ENCODE measurements around the gene NR1I3.

Gene NR1I3

DNA sequence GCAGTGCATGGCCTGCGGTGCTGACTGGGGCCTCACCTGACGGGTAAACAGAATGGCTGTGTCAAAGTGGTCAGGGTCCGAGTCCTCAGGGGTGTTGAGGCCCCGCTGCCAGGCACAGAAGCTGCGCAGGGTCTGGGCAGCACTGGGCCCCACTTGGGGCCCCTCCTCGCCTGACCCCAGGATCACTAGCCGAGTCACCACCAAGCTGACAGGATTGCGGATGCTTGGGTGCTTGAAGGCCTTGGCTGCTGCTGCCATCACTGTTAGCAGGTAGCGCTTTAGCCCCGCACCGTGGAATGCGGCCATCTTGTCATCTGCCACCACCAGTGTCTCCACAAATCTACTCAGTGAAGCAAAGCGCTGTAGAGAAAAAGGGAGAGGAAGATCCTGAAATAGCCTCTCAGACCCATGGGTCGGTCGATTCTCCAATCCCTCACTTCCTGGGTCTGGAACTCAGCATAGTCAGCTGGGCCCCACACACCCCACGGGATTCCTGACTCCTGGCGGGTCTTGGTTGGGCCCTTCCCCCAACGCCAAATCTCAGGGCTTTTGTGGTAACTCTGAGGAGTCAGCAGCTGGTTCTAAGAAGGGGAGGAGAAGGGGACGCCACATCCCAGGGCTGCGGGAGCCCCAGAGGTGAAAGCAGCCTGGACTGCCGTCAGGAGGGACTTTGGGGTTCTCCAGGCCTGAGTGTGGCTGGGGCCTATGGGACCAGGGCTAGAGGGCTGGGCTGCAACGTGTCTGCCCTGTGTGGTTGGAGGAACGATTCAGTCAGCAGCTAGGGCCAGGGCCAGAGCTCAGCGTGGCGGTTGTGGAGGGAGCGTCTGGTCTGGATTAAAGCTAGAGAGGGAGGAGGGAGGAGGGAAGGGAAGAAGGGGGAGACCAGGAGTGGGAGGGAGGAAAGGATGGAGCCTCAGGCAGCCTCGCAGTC lies 41.2 kb downstream of the NR1I3 start:
- H3K27ac Mint-ChIP-seq, result no peak overlapping the region
- TF ChIP-seq, protein P1, sequence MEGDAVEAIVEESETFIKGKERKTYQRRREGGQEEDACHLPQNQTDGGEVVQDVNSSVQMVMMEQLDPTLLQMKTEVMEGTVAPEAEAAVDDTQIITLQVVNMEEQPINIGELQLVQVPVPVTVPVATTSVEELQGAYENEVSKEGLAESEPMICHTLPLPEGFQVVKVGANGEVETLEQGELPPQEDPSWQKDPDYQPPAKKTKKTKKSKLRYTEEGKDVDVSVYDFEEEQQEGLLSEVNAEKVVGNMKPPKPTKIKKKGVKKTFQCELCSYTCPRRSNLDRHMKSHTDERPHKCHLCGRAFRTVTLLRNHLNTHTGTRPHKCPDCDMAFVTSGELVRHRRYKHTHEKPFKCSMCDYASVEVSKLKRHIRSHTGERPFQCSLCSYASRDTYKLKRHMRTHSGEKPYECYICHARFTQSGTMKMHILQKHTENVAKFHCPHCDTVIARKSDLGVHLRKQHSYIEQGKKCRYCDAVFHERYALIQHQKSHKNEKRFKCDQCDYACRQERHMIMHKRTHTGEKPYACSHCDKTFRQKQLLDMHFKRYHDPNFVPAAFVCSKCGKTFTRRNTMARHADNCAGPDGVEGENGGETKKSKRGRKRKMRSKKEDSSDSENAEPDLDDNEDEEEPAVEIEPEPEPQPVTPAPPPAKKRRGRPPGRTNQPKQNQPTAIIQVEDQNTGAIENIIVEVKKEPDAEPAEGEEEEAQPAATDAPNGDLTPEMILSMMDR (IDR thresholded peaks at IDR 0.05), result no peak
- H3K4me1 Mint-ChIP-seq, result peaks cover 60% of the 10 kb centered on the region
- no peaks in the 10 kb centered on the region for H3K9me3 Mint-ChIP-seq
- DNase-seq, result peak; percentile 31
- H3K36me3 Mint-ChIP-seq (ENCODE audit: low read depth), result peaks cover 4% of the 10 kb centered on the region
- H3K27me3 Mint-ChIP-seq (ENCODE audit: low read depth, poor library complexity), result peaks cover 3% of the 10 kb centered on the region
- H3K4me3 Mint-ChIP-seq, result peak overlapping the region; percentile 79

DNA sequence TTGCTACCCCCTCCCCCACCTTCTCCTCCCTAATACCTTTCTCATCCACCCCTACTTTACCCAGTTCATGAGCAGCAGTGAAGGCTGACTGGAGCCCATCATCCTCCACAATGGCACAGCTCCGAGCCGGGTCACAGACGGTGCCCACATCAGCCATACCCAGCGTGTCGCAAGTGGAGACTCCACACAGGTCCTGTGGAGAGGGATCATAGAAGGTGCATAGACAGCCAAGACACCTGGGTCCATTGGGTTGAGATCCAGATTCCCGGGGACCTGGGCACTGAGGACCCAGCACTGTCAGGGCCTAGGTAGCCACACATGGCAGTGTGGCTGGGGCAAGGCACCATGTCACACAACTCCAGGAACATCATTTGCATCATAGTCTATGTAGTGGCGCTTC lies 41.9 kb downstream of the NR1I3 start:
- H3K4me1 Mint-ChIP-seq, result peaks cover 53% of the 10 kb centered on the region
- H3K9me3 Mint-ChIP-seq, result no peaks in the 10 kb centered on the region
- H3K27ac Mint-ChIP-seq, result no peak overlapping the region
- peaks cover 3% of the 10 kb centered on the region for H3K27me3 Mint-ChIP-seq (ENCODE audit: low read depth, poor library complexity)
- peaks cover 4% of the 10 kb centered on the region for H3K36me3 Mint-ChIP-seq (ENCODE audit: low read depth)
- TF ChIP-seq, protein P1 (IDR thresholded peaks at IDR 0.05), result no peak
- no peak overlapping the region for H3K4me3 Mint-ChIP-seq
- DNase-seq, result no peak

DNA sequence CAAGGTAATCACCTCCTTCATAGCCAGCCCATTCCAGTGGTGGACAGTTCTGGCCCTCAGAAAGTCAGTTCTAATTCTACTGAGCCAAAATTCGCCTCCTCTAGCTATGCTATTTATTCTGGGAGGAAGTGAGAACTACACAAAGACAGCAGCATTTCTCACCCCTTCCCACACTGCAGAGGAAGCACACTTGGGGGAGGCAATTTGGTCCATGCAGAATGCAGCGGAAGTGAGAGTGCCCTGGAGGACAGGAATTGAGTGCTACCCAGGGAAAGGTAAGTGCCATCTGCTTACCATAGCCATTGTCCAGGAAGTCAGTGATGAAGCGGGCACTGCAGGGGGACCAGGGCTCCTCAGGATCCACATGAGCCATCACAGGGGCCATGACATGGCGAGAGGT lies 42.8 kb downstream of the NR1I3 start:
- Mint-ChIP-seq H3K27me3 (ENCODE audit: low read depth, poor library complexity) (peaks cover 6% of the 10 kb centered on the region), H3K4me3 (no peak overlapping the region), H3K36me3 (ENCODE audit: low read depth) (peaks cover 4% of the 10 kb centered on the region), H3K27ac (peak overlapping the region; percentile 25), H3K4me1 (peaks cover 44% of the 10 kb centered on the region), H3K9me3 (no peaks in the 10 kb centered on the region)
- TF ChIP-seq, protein P1 (IDR thresholded peaks at IDR 0.05), result no peak
- DNase-seq, result no peak

DNA sequence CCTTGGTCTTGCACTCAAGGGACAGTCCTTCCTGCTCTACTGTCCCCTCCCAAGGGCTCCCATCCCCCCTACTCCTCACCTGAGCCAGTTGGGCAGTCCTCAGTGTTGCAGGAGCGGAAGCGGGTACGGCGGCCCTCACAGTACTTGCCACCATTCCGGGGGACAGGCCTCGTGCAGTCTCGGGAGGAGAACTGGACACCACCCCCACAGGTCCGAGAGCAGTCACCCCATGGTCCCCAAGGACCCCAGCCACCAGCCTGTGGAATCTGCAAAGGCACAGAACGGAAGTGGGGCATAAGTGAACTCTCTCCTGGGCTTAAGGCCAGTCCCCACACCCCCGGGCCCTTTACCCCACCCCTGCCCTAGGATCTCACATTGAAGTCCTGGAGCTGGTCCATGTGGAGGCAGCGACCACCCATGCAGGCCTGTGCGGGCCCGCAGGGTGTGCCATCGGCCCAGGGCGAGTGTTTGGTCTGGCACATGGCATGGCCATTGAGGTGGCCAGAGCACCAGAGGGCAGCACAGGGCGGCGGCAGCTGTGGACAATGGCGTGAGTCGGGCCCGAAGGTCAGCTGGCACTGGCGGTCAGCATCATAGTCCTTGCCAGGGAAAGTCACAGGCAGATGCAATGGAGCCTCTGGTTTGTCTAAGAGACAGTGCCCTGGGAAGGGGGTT lies 44.3 kb downstream of the NR1I3 start:
- TF ChIP-seq, protein P1 (IDR thresholded peaks at IDR 0.05), result no peak
- Mint-ChIP-seq H3K36me3 (ENCODE audit: low read depth) (peaks cover 4% of the 10 kb centered on the region), H3K4me1 (peaks cover 29% of the 10 kb centered on the region), H3K9me3 (no peaks in the 10 kb centered on the region), H3K4me3 (no peak overlapping the region), H3K27me3 (ENCODE audit: low read depth, poor library complexity) (peaks cover 10% of the 10 kb centered on the region), H3K27ac (no peak overlapping the region)
- DNase-seq, result no peak

DNA sequence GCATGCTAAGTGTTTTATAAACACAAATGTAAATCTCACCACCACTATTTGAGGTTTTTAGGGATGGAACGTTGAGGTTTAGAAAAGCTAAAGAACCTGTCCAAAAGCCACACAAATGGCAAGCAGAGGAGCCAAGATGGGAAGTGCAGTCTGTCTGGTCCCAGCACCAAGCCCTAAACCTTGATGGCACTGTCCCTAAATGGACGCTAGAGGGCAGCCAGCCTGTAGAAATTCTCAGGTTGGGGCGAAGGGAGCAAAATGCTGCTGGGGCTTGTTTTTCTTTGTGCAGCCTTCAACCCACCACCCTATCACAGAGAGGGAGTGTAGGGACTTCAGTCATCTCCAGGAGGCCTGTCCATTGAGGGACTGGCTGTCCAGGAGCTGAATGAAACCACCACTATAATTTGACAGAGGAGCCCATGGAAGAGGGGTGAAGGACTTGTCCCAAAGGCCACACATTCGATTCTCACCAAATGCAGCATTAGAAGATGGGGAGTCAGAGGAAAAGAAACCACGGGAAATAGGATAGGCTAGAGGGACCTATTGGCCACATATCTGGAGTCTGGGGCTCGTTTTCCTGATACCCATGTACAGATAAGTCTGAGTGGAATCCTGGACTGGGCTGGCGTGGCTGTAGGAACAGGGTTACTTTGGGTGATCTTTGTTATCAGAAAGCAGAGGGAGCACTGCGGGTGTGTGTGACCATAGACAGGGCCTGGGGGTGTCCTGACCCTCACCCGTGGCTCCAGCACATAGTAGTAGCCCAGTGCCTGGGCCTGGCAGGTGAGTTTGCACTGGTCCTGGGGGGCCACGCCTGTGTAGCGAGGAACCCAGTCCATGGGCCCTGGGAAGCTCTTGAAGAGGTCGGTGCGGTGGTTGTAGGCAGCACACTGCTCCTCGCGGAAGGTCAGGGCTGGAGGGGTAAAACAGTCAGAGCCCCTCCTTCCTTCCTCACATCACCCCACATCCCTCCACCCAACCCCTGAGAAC lies 45.2 kb downstream of the NR1I3 start:
- Mint-ChIP-seq H3K9me3 (no peaks in the 10 kb centered on the region), H3K4me3 (peak overlapping the region; percentile 10), H3K27me3 (ENCODE audit: low read depth, poor library complexity) (peaks cover 12% of the 10 kb centered on the region), H3K27ac (peak overlapping the region; percentile 1), H3K4me1 (peaks cover 20% of the 10 kb centered on the region), H3K36me3 (ENCODE audit: low read depth) (peaks cover 4% of the 10 kb centered on the region)
- DNase-seq, result peak; percentile 65
- TF ChIP-seq, protein P1 (IDR thresholded peaks at IDR 0.05), result peak; percentile 86
